Sigmoid colon (tissue), 7 donors: ENCODE results near the gene LAMA3. TPM values are rescaled to one million over a fixed set of nuclear protein-coding genes. Genes with fewer than 3 reads are reported as not detected.

Source experiments
- DNase-seq: peaks from one replicate; pipeline ENCODE4 v3.0.0-alpha.2; 2019
- H3K27ac ChIP-seq, 4 donors: fragments of 200-600 bp; sonication (generic); one replicate each; pipeline ENCODE4 v1.5.1; 2016 to 2019; ENCODE audit warnings: mild to moderate bottlenecking in 1 of 4
- H3K27me3 ChIP-seq, 3 donors: fragments of 200-600 bp; sonication (generic); one replicate each; pipeline ENCODE4 v1.5.1; 2019; ENCODE audit warnings: mild to moderate bottlenecking in 1 of 3
- H3K36me3 ChIP-seq, 4 donors: fragments of 200-600 bp; sonication (generic); one replicate each; pipeline ENCODE4 v1.5.1; 2016 to 2019
- H3K4me1 ChIP-seq, 4 donors: fragments of 200-600 bp; sonication (generic); one replicate each; pipeline ENCODE4 v1.5.1; 2017 to 2019
- H3K4me3 ChIP-seq, 4 donors: fragments of 200-600 bp; sonication (generic); one replicate each; pipeline ENCODE4 v1.5.1; 2017 to 2019; ENCODE audit warnings: mild to moderate bottlenecking in 2 of 4, moderate library complexity in 1 of 4
- H3K9me3 ChIP-seq, 4 donors: fragments of 200-600 bp in 3 of 4; sonication (generic) in 3 of 4; one replicate each; pipeline versions ENCODE4 v1.5.1 to v1.6.1; 2013 to 2019
- EP300 ChIP-seq, 4 donors: sonication (generic); formaldehyde crosslinking; IDR thresholded peaks; one replicate each; pipeline ENCODE4 v1.6.1; 2017; ENCODE audit warnings: antibody characterized with exemption in 4 of 4
- POLR2A ChIP-seq, 2 donors: fragments of 450-650 bp; IDR thresholded peaks; one replicate each; pipeline ENCODE4 v1.6.1; 2016; ENCODE audit warnings: antibody characterized with exemption in 2 of 2, mild to moderate bottlenecking in 2 of 2, moderate library complexity in 2 of 2
- POLR2AphosphoS5 ChIP-seq, 4 donors: sonication (generic); formaldehyde crosslinking; IDR thresholded peaks; one replicate each; pipeline ENCODE4 v1.6.1; 2017; ENCODE audit warnings: antibody characterized with exemption in 4 of 4
- WGBS, 2 donors: extraction: QIAGEN DNeasy Blood & Tissue Kit; methylation state at CpG; one replicate each; pipeline ENCODE4 v1.1.7; 2013; 5-methylcytosine and 5-hydroxymethylcytosine counted together
- intact Hi-C: fragments of 100-400 bp; cut with DNase I; formaldehyde crosslinking; loops from one replicate; pipeline ENCODE4 v1.15.1; 2023
- polyA plus RNA-seq, 3 donors: library from polyadenylated mRNA; stranded (reverse); fragments of 200-250 nt; gene quantifications; one replicate each; pipeline ENCODE4 v1.2.3, GENCODE V29; 2013
- total RNA-seq, 4 donors: library from RNA; depleted of rRNA; stranded (reverse); fragments of >200 nt; gene quantifications; one replicate each; pipeline ENCODE4 v1.1.0, GENCODE V29; 2016
- TF ChIP-seq, protein P1 (sequence below), 4 experiments: fragments of 450-650 bp in 3 of 4; fragments of 200-600 bp in 1 of 4; IDR thresholded peaks; one replicate each; pipeline ENCODE4 v1.5.1; 2016 to 2019; ENCODE audit warnings: antibody characterized with exemption in 4 of 4, mild to moderate bottlenecking in 3 of 4, moderate library complexity in 2 of 4
- donor health status: healthy with polysubstance abuse.
- donor health status: Bipolar disorder and iron deficiency.
- donor health status: healthy.

Gene LAMA3
- total and polyA plus RNA-seq, 7 donors = 6.0 to 19.9 (median 14.1) TPM

- H3K4me3 ChIP-seq = no peak overlapping the region
- no peaks in the 10 kb centered on the region for H3K36me3 ChIP-seq
- H3K27ac ChIP-seq = no peak overlapping the region
- no peak for DNase-seq
- H3K27me3 ChIP-seq = no peaks in the 10 kb centered on the region
- H3K9me3 ChIP-seq = no peaks in the 10 kb centered on the region
- TF ChIP-seq POLR2AphosphoS5 (IDR thresholded peaks at IDR 0.05) (no peak), EP300 (IDR thresholded peaks at IDR 0.05) (no peak), POLR2A (IDR thresholded peaks at IDR 0.05) (no peak)
- TF ChIP-seq, protein P1, sequence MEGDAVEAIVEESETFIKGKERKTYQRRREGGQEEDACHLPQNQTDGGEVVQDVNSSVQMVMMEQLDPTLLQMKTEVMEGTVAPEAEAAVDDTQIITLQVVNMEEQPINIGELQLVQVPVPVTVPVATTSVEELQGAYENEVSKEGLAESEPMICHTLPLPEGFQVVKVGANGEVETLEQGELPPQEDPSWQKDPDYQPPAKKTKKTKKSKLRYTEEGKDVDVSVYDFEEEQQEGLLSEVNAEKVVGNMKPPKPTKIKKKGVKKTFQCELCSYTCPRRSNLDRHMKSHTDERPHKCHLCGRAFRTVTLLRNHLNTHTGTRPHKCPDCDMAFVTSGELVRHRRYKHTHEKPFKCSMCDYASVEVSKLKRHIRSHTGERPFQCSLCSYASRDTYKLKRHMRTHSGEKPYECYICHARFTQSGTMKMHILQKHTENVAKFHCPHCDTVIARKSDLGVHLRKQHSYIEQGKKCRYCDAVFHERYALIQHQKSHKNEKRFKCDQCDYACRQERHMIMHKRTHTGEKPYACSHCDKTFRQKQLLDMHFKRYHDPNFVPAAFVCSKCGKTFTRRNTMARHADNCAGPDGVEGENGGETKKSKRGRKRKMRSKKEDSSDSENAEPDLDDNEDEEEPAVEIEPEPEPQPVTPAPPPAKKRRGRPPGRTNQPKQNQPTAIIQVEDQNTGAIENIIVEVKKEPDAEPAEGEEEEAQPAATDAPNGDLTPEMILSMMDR (IDR thresholded peaks at IDR 0.05) = no peak
- intact Hi-C loops = no loop called here
- peaks cover 0 to 17% (median 15%) of the 10 kb centered on the region in 4 donors for H3K4me1 ChIP-seq
- 41 to 78% methylated on average over 8 of the region's 8 CpGs for WGBS, 2 donors
Observed at GRCh38 chr18:23966909-23967308, 277.7 kb downstream of the LAMA3 start.

- Histone ChIP-seq H3K36me3 (no peaks in the 10 kb centered on the region), H3K4me3 (no peak overlapping the region), H3K27me3 (no peaks in the 10 kb centered on the region), H3K9me3 (no peaks in the 10 kb centered on the region), H3K27ac (no peak overlapping the region), H3K4me1 (peaks cover 0 to 17% (median 15%) of the 10 kb centered on the region in 4 donors)
- no peak for DNase-seq
- TF ChIP-seq POLR2A (IDR thresholded peaks at IDR 0.05) (no peak), EP300 (IDR thresholded peaks at IDR 0.05) (no peak), POLR2AphosphoS5 (IDR thresholded peaks at IDR 0.05) (no peak)
- TF ChIP-seq, protein P1 (IDR thresholded peaks at IDR 0.05) = no peak
- WGBS, 2 donors = 52 to 61% methylated on average over 9 of the region's 9 CpGs
- intact Hi-C loops = no loop called here
Observed at GRCh38 chr18:23967321-23968089, 278.3 kb downstream of the LAMA3 start.

DNA sequence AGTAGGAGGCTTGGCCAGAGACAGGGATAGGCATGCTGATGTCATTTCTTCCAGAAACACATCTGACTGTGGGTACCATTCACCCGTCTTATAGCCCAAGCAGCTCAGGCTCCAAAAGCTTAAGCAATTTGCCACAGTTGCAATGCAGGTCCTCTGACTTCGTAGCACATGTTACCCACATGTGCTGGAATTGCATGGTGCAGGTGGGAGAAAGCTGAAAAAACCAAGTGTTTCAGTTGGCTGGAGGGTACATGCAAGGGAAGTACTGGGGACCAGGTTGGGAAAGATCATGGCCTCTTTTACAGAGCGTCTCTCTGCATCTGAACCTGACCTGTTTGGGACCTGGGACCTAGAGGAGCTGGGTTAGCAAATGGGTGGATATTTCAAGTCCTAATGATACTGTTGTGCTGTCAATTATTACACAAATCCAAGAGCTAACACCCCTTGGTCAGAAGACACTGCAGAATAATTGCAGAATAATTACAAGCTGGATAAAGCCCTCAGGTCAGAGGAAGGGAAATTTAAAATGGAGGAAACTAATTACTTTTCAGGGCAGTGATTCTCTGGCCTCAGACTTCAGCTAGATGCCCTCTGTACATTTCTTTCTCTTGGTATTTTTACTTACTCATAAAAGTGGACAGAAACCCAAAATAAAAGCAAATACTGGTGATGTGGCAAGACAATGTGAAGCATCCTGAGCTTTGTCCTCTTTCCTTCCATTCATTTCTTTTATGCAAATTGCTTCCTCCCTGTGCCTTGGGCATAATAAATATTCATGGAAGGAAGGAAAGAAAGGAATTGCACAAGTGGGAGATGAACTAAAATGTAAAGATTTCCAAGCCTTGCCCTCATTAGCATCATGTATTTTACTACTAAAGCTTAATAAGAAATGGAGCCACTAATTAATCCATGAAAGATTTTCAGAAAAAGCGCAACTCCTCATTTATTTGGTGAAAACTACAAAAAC, 279.7 kb downstream of the LAMA3 start:
- intact Hi-C loops = no loop called here
- Histone ChIP-seq H3K9me3 (no peaks in the 10 kb centered on the region), H3K27me3 (no peaks in the 10 kb centered on the region), H3K36me3 (no peaks in the 10 kb centered on the region), H3K4me1 (peaks cover 0 to 17% (median 15%) of the 10 kb centered on the region in 4 donors), H3K4me3 (no peak overlapping the region), H3K27ac (no peak overlapping the region)
- TF ChIP-seq EP300 (IDR thresholded peaks at IDR 0.05) (no peak), POLR2AphosphoS5 (IDR thresholded peaks at IDR 0.05) (no peak), POLR2A (IDR thresholded peaks at IDR 0.05) (no peak)
- TF ChIP-seq, protein P1 (IDR thresholded peaks at IDR 0.05) = no peak
- no peak for DNase-seq
- WGBS, 2 donors = 98% methylated on average over 4 of the region's 4 CpGs

DNA sequence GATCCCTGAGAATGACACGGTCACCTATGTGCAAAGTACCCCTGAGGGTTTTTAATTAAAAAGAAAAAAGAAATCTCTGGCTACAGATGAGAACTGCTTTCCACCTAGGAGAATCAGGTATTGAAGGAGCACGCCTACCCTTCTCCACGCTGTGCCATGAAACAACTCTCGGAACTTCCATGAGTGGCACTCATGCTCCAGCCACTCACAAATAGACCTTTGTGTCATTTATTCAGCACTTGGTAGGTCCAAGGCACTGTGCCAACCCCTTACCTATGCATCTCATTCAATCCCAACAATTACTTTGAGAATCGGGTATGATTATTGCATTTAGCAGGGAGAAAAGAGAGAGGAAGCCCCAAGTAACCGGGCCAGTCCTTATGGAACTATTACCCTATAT, 280.4 kb downstream of the LAMA3 start:
- WGBS, 2 donors = 95 to 98% methylated on average over 6 of the region's 6 CpGs
- no peak for TF ChIP-seq EP300 (IDR thresholded peaks at IDR 0.05)
- TF ChIP-seq, protein P1 (IDR thresholded peaks at IDR 0.05) = no peak
- TF ChIP-seq POLR2A (IDR thresholded peaks at IDR 0.05) = no peak
- TF ChIP-seq POLR2AphosphoS5 (IDR thresholded peaks at IDR 0.05) = no peak
- no peak for DNase-seq
- Histone ChIP-seq H3K27me3 (no peaks in the 10 kb centered on the region), H3K4me1 (peaks cover 0 to 15% (median 14%) of the 10 kb centered on the region in 4 donors), H3K36me3 (no peaks in the 10 kb centered on the region), H3K27ac (no peak overlapping the region), H3K9me3 (no peaks in the 10 kb centered on the region), H3K4me3 (no peak overlapping the region)
- intact Hi-C loops = no loop called here
